GM21528 (cell line): ENCODE measurements around the gene GABPB2.

Experiments
- ATAC-seq: cut with Tn5 transposase; IDR thresholded peaks from one replicate; pipeline ENCODE4 v1.9.1; 2021; ENCODE audit warnings: mild to moderate bottlenecking, moderate library complexity; ENCODE audit not compliant: unreplicated experiment, low FRiP score

GABPB2 gene

GRCh38 chr1:151131701-151132334, 61.3 kb downstream of the GABPB2 start:
- ATAC-seq: no peak

DNA sequence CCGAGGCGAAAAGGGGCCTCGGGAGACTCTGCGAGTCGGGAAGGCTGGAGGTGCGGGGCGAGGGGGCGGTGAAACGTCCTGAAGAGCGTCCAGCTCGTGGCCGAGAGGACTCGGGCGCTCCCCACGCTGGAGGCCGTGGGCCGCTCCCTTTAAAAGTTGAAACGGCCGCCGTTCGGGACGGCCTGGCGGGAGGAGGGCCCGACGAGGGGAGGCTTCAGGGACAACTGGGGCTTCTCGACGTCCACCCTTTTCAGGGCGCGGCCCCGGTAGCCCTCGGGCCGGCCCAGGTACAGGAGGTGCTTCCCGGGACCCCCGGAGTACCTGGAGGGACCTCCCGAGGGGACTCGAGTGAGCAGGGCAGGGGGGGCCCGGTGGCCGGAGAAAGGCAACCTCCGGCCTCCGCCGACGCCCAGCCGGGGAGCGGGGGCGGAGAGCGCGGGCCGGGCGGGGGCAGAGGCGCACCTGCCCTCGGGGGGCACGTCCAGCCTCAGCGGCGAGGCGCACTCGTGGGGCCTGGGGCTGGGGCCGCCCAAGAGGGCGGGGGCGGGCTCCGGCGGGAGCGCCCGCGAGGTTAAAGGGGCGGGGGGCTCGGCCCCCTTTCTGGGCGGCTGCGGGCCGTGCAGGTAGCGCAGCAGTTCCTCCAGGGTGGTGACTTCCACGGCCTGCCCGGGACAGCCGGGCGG, 61.9 kb downstream of the GABPB2 start:
- ATAC-seq: no peak

DNA sequence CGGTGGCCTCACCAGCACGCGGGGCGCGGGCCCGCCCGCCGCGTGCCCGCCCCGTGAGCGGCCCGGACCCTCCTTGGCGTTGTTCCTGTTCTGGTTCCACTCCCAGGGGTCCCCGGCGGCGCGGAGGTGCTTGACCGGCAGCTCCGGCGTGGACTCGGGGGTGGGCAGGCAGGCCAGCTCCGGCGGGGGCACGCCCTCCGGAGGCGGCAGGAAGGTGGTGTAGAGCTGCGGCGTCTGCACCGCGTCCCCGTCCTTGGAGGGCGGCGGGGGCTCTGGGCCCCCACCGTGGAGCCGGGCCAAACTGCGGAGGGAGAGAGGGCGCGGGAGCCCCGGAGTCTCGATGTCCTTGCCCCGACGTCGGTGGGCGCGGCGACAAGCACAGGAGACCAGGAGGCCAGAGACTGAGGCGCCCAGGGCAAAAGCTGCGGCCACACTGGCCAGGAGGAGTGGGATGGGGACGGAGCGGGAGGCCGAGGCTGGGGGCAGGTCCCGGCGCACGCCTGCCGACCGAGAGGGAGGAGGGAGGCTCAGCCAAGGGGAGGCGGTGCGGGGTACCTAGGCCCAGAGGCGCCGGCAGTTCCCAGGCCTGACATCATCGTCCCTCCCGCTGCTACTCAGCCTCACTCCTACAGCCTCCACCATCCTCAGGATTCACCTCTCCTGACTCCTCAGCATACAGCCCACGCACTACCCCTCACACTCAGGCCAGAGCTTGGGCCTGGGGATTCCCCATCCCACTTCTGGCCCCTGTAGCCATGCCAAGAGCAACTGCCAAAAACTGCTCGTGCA, 62.7 kb downstream of the GABPB2 start:
- no peak for ATAC-seq

DNA sequence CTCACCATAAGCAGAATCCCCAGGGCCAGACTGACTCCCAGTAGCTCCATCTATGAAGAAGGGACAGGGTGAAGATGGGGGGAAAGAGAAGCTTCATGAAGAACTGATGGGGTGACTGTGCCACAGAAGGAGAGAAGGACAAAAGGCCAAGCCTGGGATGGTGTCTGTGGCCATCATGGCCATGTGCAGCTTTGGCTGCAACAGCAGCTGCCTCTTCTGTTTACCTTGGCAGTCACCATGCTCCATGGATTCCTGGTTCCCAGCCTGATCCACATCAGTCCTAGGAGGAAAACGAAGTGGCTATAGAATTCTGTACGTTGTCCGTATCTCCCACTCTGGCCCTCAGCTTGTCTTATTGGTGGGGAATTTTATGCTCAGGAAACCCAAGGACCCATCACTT, 63.8 kb downstream of the GABPB2 start:
- ATAC-seq: no peak

- ATAC-seq: no peak
These were observed 64.4 kb downstream of the GABPB2 start for GRCh38 chr1:151134991-151135390.

DNA sequence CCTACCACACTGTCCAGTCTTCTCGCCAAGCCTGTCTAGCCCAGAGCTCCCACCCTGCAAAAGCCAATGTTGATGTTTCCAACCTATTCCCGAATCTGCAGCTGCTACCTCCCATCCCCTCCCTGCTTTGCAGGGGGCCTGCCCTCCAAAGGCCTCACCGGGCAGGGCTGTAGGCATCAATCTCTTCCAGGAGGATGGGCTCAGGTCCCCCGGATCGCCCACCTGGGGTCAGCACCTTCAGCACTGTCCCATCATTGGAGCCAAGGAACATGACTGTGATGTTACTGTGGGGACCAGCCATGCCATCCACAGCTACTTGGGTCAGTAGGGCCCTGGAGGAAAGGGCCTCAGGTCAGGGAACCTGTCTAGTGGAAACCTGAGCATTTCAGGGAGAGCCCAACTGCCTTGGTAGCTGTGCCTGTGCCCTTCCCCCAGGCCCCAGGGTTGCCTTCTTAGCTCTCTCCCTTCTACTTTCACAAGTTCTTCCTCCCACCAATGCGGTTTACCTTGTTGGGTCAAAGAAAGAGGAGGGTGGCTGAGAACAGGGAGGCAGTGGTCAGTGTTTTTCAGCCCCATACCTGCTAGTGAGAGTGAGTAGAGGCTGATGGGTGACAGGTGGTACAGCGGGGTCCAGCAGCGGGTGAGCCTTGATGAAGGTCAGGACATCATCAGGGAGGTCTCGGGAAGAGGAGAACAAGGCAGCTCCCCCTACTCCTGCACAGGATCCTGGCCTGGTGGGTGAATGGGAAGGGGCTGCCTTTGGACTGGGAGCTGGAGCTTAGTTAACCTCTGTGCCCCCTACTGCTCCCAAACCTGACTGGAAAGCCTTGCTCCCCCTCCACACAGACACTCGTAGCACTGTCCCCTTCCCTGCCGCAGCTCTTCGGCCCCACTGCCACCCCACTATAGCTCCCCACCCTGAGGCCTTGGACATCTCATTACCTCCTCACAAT, 65.1 kb downstream of the GABPB2 start:
- ATAC-seq: no peak

- ATAC-seq: no peak
These were observed 67.2 kb downstream of the GABPB2 start for GRCh38 chr1:151137789-151138188.

DNA sequence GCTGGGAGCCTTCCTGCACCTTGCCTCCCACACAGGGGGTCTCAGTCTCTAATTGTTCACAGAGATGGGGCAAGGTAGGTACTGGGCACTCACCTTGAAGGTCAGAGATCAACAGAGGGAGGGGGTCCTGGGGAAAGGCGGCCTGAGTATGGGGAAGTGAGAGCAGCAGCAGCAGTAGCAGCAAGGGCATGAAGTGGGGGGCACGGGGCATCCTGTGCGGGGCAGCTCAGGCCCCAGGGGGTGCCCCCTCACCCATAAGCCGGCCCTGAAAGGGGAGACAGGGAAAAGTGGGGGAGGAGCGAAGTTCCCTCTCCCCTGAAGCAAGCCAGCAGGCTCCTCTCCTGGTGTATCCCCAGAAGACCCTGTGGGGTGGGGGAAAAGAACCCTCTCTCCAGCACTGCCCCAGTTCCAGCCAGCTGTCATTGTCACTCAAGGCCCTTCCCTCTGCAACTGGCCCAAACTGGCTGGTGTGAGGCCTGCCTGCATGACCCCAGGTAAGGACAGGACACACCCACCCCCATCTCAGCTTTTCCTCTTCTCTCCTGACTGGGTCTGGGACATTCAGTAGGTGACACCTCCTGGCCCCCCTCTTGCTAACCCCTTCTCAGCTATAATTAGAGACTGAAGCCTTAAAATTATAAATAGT, 72.0 kb downstream of the GABPB2 start:
- no peak for ATAC-seq

GRCh38 chr1:151143057-151143435, 72.5 kb downstream of the GABPB2 start:
- no peak for ATAC-seq

- ATAC-seq: no peak
These were observed 73.4 kb downstream of the GABPB2 start for GRCh38 chr1:151143986-151144385.

- no peak for ATAC-seq
These were observed 74.1 kb downstream of the GABPB2 start for GRCh38 chr1:151144474-151145303.

GRCh38 chr1:151145304-151146071, 74.9 kb downstream of the GABPB2 start:
- no peak for ATAC-seq

- no peak for ATAC-seq
These were observed 75.5 kb downstream of the GABPB2 start for GRCh38 chr1:151146072-151146411.

GRCh38 chr1:151146412-151147131, 76.0 kb downstream of the GABPB2 start, which contains the start of gene SEMA6C:
SEMA6C (minus strand) TSS chr1:151146631; CDS start chr1:151142621, 4,010 bp downstream.
- peak; percentile 94 for ATAC-seq

- no peak for ATAC-seq
These were observed 76.6 kb downstream of the GABPB2 start for GRCh38 chr1:151147132-151147503.

- no peak for ATAC-seq
These were observed 77.1 kb downstream of the GABPB2 start for GRCh38 chr1:151147665-151148064.

DNA sequence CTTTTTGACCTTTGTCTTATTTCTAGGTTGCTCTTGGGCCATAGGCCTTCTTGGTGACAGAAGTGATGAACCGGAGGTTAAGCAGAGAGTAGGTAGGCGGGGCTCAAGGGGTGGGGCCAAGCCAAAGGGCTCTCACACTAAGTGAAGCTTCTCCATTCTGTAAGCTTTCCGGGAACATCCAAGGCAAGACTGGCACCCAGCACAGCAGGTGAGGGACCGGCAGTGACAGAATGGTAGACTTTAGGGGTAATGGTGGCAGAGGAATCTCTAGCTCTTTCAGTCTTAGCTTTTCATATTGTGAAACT, 85.9 kb downstream of the GABPB2 start, which contains the start of gene TNFAIP8L2:
TNFAIP8L2 (plus strand) TSS at position 135 of the 305 bp plus-strand sequence. CDS start 2,049 bp downstream, outside the sequence.
- ATAC-seq: peak; percentile 63

- ATAC-seq: no peak
These were observed 86.5 kb downstream of the GABPB2 start for GRCh38 chr1:151157067-151157531.
